HepG2 (cell line): Measurements from ENCODE around the gene PNLIP. TPM values are rescaled to one million over a fixed set of nuclear protein-coding genes. Genes with fewer than 3 reads are reported as not detected.
A peak's percentile ranks its signal among the peaks of the same experiment; 100 is the strongest.

Source experiments
- ATAC-seq: fragments of 200-7000 bp; cut with Tn5 transposase; 3 replicates; pipeline ENCODE4 v1.9.1; 2020; ENCODE audit warnings: mild to moderate bottlenecking, moderate library complexity
- BruUV-seq: library from RNA; stranded (reverse); fragments of 400-500 nt; replicated peaks from 2 replicates; lab custom pipeline; 2021; lab: Mats Ljungman, UMichigan
- CTCF ChIA-PET: fragments of 300-600 bp; formaldehyde crosslinking; extraction: SDS; loops from one replicate; lab custom pipeline; 2021; ENCODE audit warnings: low total read pairs, inconsistent platforms, low intra/inter-chr PET ratio; lab: Yijun Ruan, JAX
- POLR2A ChIA-PET: fragments of 350-600 bp; sonication (Branson Sonifier 250); formaldehyde crosslinking; loops from one replicate; lab custom pipeline; 2020; ENCODE audit warnings: antibody characterized with exemption, inconsistent platforms; lab: Yijun Ruan, JAX
- DNase-seq: peaks from one replicate; pipeline ENCODE4 v3.0.0-alpha.2; 2015; ENCODE audit warnings: low spot score
- FAIRE-seq: peaks from 3 replicates; lab custom pipeline; 2011; peaks lifted over from hg19 to GRCh38; lab: Jason Lieb, UNC
- H2AFZ ChIP-seq: one replicate; pipeline ENCODE4 v1.6.1; 2011; ENCODE audit warnings: low read length, inconsistent platforms
- H3K27ac ChIP-seq: fragments of 300-600 bp; 3 replicates; pipeline ENCODE4 v1.8.0; 2011; ENCODE audit warnings: mixed run types, mild to moderate bottlenecking, mixed read lengths, low read length, inconsistent platforms; ENCODE audit not compliant: insufficient read depth; ENCODE audit errors: extremely low read length
- H3K27me3 ChIP-seq, 2 experiments: fragments of 200-600 bp in 1 of 2; 2 replicates in 1 of 2; 3 replicates in 1 of 2; pipeline versions ENCODE4 v1.6.0 to v1.8.0; 2011; ENCODE audit warnings: low read length in 2 of 2, mild to moderate bottlenecking in 2 of 2, moderate library complexity in 2 of 2, inconsistent platforms in 1 of 2; ENCODE audit not compliant: insufficient read depth in 2 of 2, control insufficient read depth in 1 of 2
- H3K36me3 ChIP-seq, 2 experiments: fragments of 200-600 bp in 1 of 2; replicated peaks in 1 of 2; 2 replicates in 1 of 2; 3 replicates in 1 of 2; pipeline versions ENCODE4 v1.5.1 to v1.8.0; 2011; ENCODE audit warnings: low read length in 2 of 2, inconsistent platforms in 1 of 2; ENCODE audit not compliant: insufficient read depth in 2 of 2, control insufficient read depth in 1 of 2
- H3K4me1 ChIP-seq: 2 replicates; pipeline ENCODE4 v1.5.1; 2012; ENCODE audit warnings: low read length, inconsistent platforms; ENCODE audit not compliant: insufficient read depth
- H3K4me2 ChIP-seq: 2 replicates; pipeline ENCODE4 v1.6.0; 2011; ENCODE audit warnings: low read depth, low read length, inconsistent platforms
- H3K4me3 ChIP-seq, 3 experiments: fragments of 200-600 bp in 1 of 3; sonication (generic), shearing (Covaris generic) in 1 of 3; replicated peaks in 1 of 3; 2 replicates each; pipeline ENCODE4 v1.5.1; 2011 to 2016; ENCODE audit warnings: low read length in 3 of 3, inconsistent platforms in 2 of 3, low read depth in 2 of 3, mild to moderate bottlenecking in 2 of 3, control low read depth in 1 of 3, mixed read lengths in 1 of 3; ENCODE audit not compliant: insufficient read depth in 1 of 3
- H3K79me2 ChIP-seq: one replicate; pipeline ENCODE4 v1.6.1; 2011; ENCODE audit warnings: low read length, inconsistent platforms; ENCODE audit not compliant: insufficient read depth
- H3K9ac ChIP-seq: 2 replicates; pipeline ENCODE4 v1.6.0; 2011; ENCODE audit warnings: mild to moderate bottlenecking, low read depth, low read length, inconsistent platforms; ENCODE audit not compliant: insufficient read depth
- H3K9me3 ChIP-seq: 2 replicates; pipeline ENCODE4 v1.5.1; 2012; ENCODE audit warnings: mild to moderate bottlenecking, low read length
- H4K20me1 ChIP-seq: 2 replicates; pipeline ENCODE4 v1.6.0; 2011; ENCODE audit warnings: inconsistent platforms, mild to moderate bottlenecking, low read length, moderate library complexity; ENCODE audit not compliant: insufficient read depth
- CEBPB ChIP-seq: IDR thresholded peaks from 2 replicates; pipeline ENCODE4 v1.6.1; 2011; ENCODE audit warnings: low read depth, low read length, improper control_type of control experiment, borderline replicate concordance
- HNRNPK ChIP-seq: fragments of 200-400 bp; formaldehyde crosslinking; IDR thresholded peaks from 2 replicates; pipeline ENCODE4 v1.6.1; 2018; ENCODE audit warnings: low read length, low read depth, moderate library complexity, mild to moderate bottlenecking; ENCODE audit not compliant: poor library complexity, severe bottlenecking
- JUND ChIP-seq: sonication (generic); formaldehyde crosslinking; IDR thresholded peaks from 2 replicates; pipeline ENCODE4 v1.8.0; 2022; ENCODE audit warnings: mild to moderate bottlenecking, missing genetic modification reagents
- MAFK ChIP-seq, 2 experiments: IDR thresholded peaks in 1 of 2; conservative IDR thresholded peaks in 1 of 2; 2 replicates each; pipeline ENCODE4 v1.6.1; 2011; ENCODE audit warnings: improper control_type of control experiment in 2 of 2, low read length in 2 of 2
- SNAI1 ChIP-seq: sonication (generic); formaldehyde crosslinking; IDR thresholded peaks from 2 replicates; pipeline ENCODE4 v1.5.0; 2020; ENCODE audit warnings: mild to moderate bottlenecking, missing genetic modification reagents, borderline replicate concordance
- ZNF264 ChIP-seq: sonication (generic); formaldehyde crosslinking; IDR thresholded peaks from 2 replicates; pipeline ENCODE4 v1.4.0; 2020; ENCODE audit warnings: missing genetic modification reagents
- ZNF704 ChIP-seq: sonication (generic); formaldehyde crosslinking; IDR thresholded peaks from 2 replicates; pipeline ENCODE4 v1.8.1; 2023; ENCODE audit warnings: mild to moderate bottlenecking, inconsistent platforms, moderate library complexity, missing genetic modification reagents, borderline replicate concordance
- ZNF780A ChIP-seq: sonication (generic); formaldehyde crosslinking; IDR thresholded peaks from 2 replicates; pipeline ENCODE4 v1.8.0; 2022; ENCODE audit warnings: mild to moderate bottlenecking, missing genetic modification reagents, moderate library complexity
- WGBS: methylation state at CpG from one replicate; pipeline ENCODE4 v1.1.6; 2017; ENCODE audit warnings: low lambda C conversion rate; 5-methylcytosine and 5-hydroxymethylcytosine counted together
- in situ Hi-C: cut with HindIII; loops from 2 replicates; pipeline ENCODE4 v1.10.0; 2017; ENCODE audit warnings: low pct_unique_long_range_greater_than_20kb; ENCODE audit not compliant: extremely low pct_ligation_motif_present
- intact Hi-C: fragments of 100-400 bp; cut with micrococcal nuclease; formaldehyde crosslinking; loops from one replicate; pipeline ENCODE4 v1.10.0; 2022; ENCODE audit not compliant: unreplicated experiment
- polyA plus RNA-seq, 8 experiments: library from polyadenylated mRNA; depleted of rRNA in 3 of 8; stranded (reverse) in 7 of 8; unstranded in 1 of 8; fragments of >200 nt; fragmentation: Illumina TruSeq in 4 of 8; extraction: Trizol in 4 of 8; gene quantifications; 2 replicates each; pipeline versions ENCODE4 v1.2.1 to v1.2.3, GENCODE V29; 2011 to 2016; ENCODE audit warnings: low read depth in 4 of 8, missing spikeins in 1 of 8, mixed read lengths in 1 of 8; ENCODE audit not compliant: insufficient read depth in 1 of 8
- total RNA-seq, 5 experiments: library from RNA; depleted of rRNA; stranded (reverse); fragments of >200 nt; fragmentation: Illumina TruSeq; extraction: Trizol; gene quantifications; 2 replicates each; pipeline ENCODE4 v1.2.3, GENCODE V29; 2016; ENCODE audit warnings: low read depth in 1 of 5

The PNLIP gene
- total and polyA plus RNA-seq, 2 of the 13 experiments (the other 11 are each of a cell fraction or from before 2014, with no cell fraction given), result not detected

GRCh38 chr10:116566932-116567331 is 21.2 kb downstream of the PNLIP start:
- no peak for DNase-seq
- Histone ChIP-seq H3K9ac (no peak overlapping the region), H4K20me1 (no peaks in the 10 kb centered on the region), H3K4me3 (no peak overlapping the region), H3K36me3 (no peaks in the 10 kb centered on the region), H3K4me2 (no peak overlapping the region), H3K9me3 (no peaks in the 10 kb centered on the region), H3K27me3 (no peaks in the 10 kb centered on the region), H3K79me2 (no peaks in the 10 kb centered on the region), H3K27ac (no peak overlapping the region), H3K4me1 (no peaks in the 10 kb centered on the region), H2AFZ (no peak overlapping the region)
- ATAC-seq, result no peak
- in situ Hi-C loops, result no loop called here
- BruUV-seq, result no TSS peak
- no peak for TF ChIP-seq ZNF704 (CRISPR knock-in tag)
- TF ChIP-seq MAFK (conservative IDR thresholded peaks at IDR 0.05 in 1 of 2, IDR thresholded peaks at IDR 0.05 in 1 of 2; ENCODE audit: low read length in 2 of 2), result no peak
- TF ChIP-seq JUND, result no peak
- TF ChIP-seq ZNF264 (CRISPR knock-in tag), result no peak
- TF ChIP-seq HNRNPK, result peak; percentile 58
- no peak for TF ChIP-seq SNAI1
- ChIA-PET POLR2A (no interaction called here), CTCF (no interaction called here)
- intact Hi-C loops, result no loop called here
- FAIRE-seq, result no peak

- ChIA-PET CTCF (no interaction called here), POLR2A (no interaction called here)
- intact Hi-C loops (no loop called here), in situ Hi-C loops (no loop called here)
- Histone ChIP-seq H3K4me2 (no peak overlapping the region), H3K79me2 (no peaks in the 10 kb centered on the region), H3K27ac (no peak overlapping the region), H3K9ac (no peak overlapping the region), H3K27me3 (no peaks in the 10 kb centered on the region), H3K36me3 (no peaks in the 10 kb centered on the region), H3K4me1 (no peaks in the 10 kb centered on the region), H2AFZ (no peak overlapping the region), H4K20me1 (no peaks in the 10 kb centered on the region), H3K4me3 (no peak overlapping the region), H3K9me3 (no peaks in the 10 kb centered on the region)
- no TSS peak for BruUV-seq
- WGBS, result 8% methylated on average over 3 of the region's 3 CpGs
- FAIRE-seq (no peak), DNase-seq (no peak), ATAC-seq (no peak)
- TF ChIP-seq CEBPB (peak; percentile 55), ZNF780A (CRISPR knock-in tag) (no peak)
Measured at GRCh38 chr10:116567335-116567734, 21.6 kb downstream of the PNLIP start.
